ENCODE results near the gene IDUA.
A peak's percentile ranks its signal among the peaks of the same experiment; 100 is the strongest.

The IDUA gene

DNA sequence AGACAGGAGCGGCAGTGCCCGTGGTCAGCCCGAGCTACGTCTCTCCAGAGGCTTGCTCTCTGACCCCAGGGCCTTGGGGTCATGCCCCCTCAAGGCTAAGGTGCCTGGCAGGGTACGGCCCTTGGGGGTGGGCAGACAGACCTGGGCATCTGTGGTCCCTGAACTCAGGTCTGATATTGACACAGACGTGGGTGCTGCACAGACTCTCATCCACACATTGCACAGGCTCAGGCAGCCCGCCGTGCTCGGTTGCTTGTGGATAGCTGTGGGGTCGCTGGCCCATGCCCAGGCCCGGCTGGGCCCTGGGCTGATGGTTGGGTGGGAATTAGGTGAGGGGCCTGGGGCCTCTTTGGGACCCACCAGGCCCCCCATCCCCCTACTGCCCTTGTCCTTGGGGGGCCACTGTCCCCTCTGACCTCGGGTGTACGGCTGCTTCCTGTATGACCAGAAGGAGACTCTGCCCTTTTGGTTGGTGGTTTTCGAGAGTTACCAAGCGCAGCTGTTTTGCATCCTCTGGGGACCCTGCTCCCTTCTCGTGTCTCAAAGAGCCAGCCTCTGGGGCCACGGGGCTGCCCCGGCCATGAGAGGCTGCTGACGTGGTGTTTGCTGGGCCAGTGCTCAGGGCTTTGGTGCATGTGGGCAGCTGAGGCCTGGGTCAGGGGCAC lies 34.7 kb downstream of the IDUA start:
- DNase-seq (no peak), ATAC-seq (peak; percentile 13)
- H3K4me3 Mint-ChIP-seq, result no peak overlapping the region
- H3K27me3 Mint-ChIP-seq, result no peaks in the 10 kb centered on the region
- H3K9me3 Mint-ChIP-seq, result no peaks in the 10 kb centered on the region
- H3K27ac Mint-ChIP-seq, result no peak overlapping the region
- peaks cover 14% of the 10 kb centered on the region for H3K4me1 Mint-ChIP-seq

DNA sequence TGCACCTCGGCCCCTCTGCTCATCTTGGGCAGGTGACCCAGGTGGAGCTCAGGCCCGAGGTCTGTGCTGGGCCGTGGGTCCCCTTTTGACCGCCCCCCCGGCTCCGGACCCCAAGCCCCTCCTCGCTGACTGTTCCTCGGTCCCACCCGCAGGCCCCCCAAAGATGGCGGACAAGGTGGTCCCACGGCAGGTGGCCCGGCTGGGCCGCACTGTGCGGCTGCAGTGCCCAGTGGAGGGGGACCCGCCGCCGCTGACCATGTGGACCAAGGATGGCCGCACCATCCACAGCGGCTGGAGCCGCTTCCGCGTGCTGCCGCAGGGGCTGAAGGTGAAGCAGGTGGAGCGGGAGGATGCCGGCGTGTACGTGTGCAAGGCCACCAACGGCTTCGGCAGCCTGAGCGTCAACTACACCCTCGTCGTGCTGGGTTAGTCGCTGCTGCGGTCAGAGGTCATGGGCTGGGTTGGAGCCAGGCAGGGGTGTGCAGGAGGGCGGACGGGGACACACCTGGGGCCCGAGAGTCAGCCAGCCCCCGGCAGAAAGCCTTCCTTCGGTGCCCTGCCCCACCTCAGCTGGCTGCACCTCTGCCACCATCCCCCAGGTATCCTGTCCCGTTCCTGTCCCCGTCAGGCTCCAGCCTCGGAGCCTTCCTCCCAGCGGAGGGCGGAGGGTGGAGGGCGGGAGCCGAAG lies 35.4 kb downstream of the IDUA start:
- Mint-ChIP-seq H3K27me3 (no peaks in the 10 kb centered on the region), H3K9me3 (no peaks in the 10 kb centered on the region), H3K4me3 (no peak overlapping the region), H3K27ac (no peak overlapping the region), H3K4me1 (peaks cover 14% of the 10 kb centered on the region)
- ATAC-seq (no peak), DNase-seq (no peak)

DNA sequence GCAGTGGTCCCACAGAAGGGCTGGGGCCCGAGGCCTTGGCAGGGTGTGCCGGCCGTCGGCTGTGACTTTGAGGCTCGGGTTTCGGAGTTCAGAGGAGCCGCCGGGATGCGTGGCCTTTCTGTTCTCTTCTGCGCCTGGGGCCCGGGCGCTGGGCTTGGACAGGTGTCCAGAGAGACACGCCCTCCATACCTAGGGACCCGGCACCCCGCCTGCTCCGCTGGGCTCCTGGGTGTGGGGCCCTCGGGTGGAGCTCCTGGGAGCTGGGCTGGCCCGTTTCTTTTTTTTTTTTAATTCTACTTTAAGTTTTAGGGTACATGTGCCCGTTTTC lies 35.9 kb downstream of the IDUA start:
- H3K4me1 Mint-ChIP-seq, result peaks cover 10% of the 10 kb centered on the region
- ATAC-seq (no peak), DNase-seq (no peak)
- H3K4me3 Mint-ChIP-seq, result no peak overlapping the region
- H3K9me3 Mint-ChIP-seq, result no peaks in the 10 kb centered on the region
- no peaks in the 10 kb centered on the region for H3K27me3 Mint-ChIP-seq
- H3K27ac Mint-ChIP-seq, result no peak overlapping the region

DNA sequence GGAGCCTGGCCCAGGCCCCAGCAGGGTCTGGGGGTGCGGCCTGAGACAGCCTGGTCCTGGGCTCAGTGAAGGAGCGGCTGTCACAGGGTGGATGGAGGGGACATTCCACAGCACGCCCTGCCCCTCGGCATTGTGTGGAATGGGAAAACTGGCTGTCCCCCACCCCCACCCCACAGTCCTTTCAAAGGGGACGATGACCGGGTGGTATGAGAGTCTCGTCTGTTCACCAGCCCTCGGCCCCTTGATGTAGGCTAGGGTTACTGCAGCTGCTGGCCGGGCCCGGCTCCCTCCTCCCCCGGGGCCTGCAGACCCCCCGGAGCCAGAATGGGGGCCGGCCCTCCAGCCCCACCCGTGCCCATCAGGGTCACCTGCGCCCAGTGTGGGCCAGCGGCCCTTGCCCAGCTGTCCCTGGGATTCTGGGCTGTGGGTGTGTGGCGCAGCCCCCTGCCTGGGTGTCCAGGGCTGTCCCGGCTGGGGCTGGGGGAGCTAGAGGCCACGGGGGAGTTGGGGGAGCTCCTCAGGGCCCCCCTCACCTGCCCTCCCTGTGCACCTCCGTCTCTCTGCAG lies 36.3 kb downstream of the IDUA start:
- no peak for DNase-seq
- peaks cover 8% of the 10 kb centered on the region for H3K4me1 Mint-ChIP-seq
- no peaks in the 10 kb centered on the region for H3K9me3 Mint-ChIP-seq
- H3K4me3 Mint-ChIP-seq, result no peak overlapping the region
- no peak for ATAC-seq
- H3K27me3 Mint-ChIP-seq, result no peaks in the 10 kb centered on the region
- no peak overlapping the region for H3K27ac Mint-ChIP-seq

DNA sequence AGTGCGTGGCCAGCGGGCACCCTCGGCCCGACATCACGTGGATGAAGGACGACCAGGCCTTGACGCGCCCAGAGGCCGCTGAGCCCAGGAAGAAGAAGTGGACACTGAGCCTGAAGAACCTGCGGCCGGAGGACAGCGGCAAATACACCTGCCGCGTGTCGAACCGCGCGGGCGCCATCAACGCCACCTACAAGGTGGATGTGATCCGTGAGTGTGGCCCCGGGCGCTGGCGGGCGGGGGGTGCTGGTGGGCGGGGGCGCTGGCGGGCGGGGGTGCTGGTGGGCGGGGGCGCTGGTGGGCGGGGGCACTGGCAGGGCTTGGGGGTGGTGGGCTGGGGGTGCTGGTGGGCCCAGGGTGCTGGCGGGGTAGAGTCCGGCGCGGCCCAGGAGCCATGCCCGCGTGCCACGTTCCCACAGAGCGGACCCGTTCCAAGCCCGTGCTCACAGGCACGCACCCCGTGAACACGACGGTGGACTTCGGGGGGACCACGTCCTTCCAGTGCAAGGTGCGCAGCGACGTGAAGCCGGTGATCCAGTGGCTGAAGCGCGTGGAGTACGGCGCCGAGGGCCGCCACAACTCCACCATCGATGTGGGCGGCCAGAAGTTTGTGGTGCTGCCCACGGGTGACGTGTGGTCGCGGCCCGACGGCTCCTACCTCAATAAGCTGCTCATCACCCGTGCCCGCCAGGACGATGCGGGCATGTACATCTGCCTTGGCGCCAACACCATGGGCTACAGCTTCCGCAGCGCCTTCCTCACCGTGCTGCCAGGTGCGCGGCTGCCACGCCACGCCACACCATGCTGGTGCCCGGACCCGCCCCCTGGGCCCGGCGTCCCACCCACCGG lies 37.3 kb downstream of the IDUA start:
- H3K9me3 Mint-ChIP-seq, result no peaks in the 10 kb centered on the region
- H3K4me3 Mint-ChIP-seq, result no peak overlapping the region
- no peak overlapping the region for H3K27ac Mint-ChIP-seq
- DNase-seq, result no peak
- ATAC-seq, result peak; percentile 7
- H3K4me1 Mint-ChIP-seq, result peaks cover 8% of the 10 kb centered on the region
- H3K27me3 Mint-ChIP-seq, result no peaks in the 10 kb centered on the region

DNA sequence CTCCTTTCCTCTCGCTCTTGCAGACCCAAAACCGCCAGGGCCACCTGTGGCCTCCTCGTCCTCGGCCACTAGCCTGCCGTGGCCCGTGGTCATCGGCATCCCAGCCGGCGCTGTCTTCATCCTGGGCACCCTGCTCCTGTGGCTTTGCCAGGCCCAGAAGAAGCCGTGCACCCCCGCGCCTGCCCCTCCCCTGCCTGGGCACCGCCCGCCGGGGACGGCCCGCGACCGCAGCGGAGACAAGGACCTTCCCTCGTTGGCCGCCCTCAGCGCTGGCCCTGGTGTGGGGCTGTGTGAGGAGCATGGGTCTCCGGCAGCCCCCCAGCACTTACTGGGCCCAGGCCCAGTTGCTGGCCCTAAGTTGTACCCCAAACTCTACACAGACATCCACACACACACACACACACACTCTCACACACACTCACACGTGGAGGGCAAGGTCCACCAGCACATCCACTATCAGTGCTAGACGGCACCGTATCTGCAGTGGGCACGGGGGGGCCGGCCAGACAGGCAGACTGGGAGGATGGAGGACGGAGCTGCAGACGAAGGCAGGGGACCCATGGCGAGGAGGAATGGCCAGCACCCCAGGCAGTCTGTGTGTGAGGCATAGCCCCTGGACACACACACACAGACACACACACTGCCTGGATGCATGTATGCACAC lies 38.2 kb downstream of the IDUA start:
- no peak for DNase-seq
- peak overlapping the region in 1 of 2 donors; percentile 34 for H3K27ac Mint-ChIP-seq
- H3K4me3 Mint-ChIP-seq, result no peak overlapping the region
- no peak for ATAC-seq
- no peaks in the 10 kb centered on the region for H3K27me3 Mint-ChIP-seq
- H3K9me3 Mint-ChIP-seq, result no peaks in the 10 kb centered on the region
- H3K4me1 Mint-ChIP-seq, result peaks cover 8% of the 10 kb centered on the region

DNA sequence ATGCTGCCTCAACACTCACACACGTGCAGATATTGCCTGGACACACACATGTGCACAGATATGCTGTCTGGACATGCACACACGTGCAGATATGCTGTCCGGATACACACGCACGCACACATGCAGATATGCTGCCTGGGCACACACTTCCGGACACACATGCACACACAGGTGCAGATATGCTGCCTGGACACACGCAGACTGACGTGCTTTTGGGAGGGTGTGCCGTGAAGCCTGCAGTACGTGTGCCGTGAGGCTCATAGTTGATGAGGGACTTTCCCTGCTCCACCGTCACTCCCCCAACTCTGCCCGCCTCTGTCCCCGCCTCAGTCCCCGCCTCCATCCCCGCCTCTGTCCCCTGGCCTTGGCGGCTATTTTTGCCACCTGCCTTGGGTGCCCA lies 39.3 kb downstream of the IDUA start:
- ATAC-seq (peak; percentile 31), DNase-seq (no peak)
- Mint-ChIP-seq H3K4me1 (peaks cover 8% of the 10 kb centered on the region), H3K9me3 (no peaks in the 10 kb centered on the region), H3K27me3 (no peaks in the 10 kb centered on the region), H3K4me3 (no peak overlapping the region), H3K27ac (no peak overlapping the region)

DNA sequence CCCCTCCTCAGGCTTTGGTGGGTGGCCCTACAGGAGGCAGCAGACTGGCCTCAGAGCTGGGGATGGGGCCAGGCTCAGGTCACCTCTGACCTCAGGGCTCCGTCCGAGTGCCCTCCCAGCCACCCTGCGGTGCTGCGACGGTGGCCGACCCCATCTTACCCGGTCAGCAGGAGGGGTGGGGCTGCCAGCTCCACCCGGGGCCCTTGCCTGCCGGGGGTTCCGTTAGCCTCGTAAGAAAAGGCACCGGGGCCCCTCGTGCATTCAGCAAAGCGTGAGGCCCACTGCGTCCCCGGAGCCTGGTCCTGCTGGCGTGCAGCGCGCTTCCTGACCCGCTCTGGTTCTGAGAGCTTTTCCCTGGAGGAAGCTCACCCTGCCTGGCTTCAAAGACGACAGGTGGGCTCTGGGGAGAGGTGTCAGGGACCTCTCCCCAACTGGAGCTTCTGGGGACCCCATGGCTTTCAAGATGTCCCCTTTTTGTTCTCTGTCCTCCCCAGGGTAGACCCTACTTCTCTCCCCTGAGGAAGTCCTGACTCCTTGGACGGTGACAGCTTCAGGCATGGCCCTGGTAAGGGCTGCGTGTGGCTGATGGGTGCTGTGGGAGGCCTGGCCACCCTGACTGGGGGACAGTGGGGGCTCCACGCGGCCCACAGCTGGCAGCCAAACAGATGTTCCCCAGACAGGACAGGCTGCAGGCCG lies 40.5 kb downstream of the IDUA start:
- H3K9me3 Mint-ChIP-seq, result no peaks in the 10 kb centered on the region

DNA sequence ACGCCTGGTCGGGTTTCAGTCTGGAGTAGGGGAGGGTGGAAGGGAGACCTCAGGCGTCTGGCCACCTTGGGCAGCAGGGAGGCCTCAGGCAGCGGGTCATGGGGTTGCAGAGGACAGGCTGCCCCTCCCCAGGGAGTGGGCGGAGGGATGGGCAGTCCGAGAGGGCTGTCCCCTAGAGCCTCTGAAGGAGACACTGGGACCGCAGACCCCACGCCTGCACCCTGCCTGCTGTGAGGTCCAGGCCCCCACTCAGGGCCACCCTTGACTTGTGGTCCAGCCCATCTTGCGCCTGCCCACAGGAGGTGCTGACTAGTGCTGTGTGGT lies 41.0 kb downstream of the IDUA start:
- no peaks in the 10 kb centered on the region for H3K9me3 Mint-ChIP-seq
- ATAC-seq (no peak), DNase-seq (no peak)
- H3K27ac Mint-ChIP-seq, result no peak overlapping the region
- H3K27me3 Mint-ChIP-seq, result peaks cover 8% of the 10 kb centered on the region
- no peak overlapping the region for H3K4me3 Mint-ChIP-seq
- H3K4me1 Mint-ChIP-seq, result peaks cover 8% of the 10 kb centered on the region

More for the DNA sequence above, 40.5 kb downstream of the IDUA start:
- ATAC-seq, result no peak
- Mint-ChIP-seq H3K4me3 (no peak overlapping the region), H3K27ac (no peak overlapping the region), H3K4me1 (peaks cover 8% of the 10 kb centered on the region), H3K27me3 (peaks cover 4% of the 10 kb centered on the region)
- no peak for DNase-seq

DNA sequence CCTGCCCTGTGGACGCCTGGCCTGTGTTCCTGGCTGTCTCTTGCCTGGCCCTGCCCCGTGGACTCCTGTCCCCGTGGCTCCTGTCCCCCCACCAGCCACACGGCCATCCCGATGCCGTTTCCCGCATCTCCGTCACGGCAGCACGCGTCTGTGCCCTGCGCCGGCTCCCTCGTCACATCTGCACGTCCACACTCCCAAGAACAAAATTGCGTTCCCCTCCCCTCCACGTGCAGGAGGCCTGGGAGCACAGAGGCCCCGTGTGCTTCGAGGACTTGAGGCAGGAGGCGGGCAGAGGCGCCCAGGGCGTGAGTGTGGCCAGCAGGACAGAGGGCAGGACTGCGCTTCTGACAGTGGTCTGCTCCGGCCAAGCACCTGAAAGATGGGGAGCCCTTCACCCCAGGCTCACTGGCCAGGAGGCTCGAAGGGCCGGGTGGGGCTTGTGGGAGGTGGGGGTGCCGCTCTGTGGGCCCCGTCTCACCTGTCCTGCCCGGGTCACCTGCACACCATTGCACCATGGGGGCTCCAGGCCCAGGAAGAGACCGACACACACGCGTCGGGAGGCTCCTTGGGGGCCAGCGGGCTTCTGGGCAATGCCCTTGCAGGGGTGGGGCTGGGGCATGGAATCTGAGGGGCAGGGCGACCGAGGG lies 41.9 kb downstream of the IDUA start:
- peaks cover 8% of the 10 kb centered on the region for H3K27me3 Mint-ChIP-seq
- no peaks in the 10 kb centered on the region for H3K9me3 Mint-ChIP-seq
- H3K27ac Mint-ChIP-seq, result no peak overlapping the region
- ATAC-seq (no peak), DNase-seq (no peak)
- no peak overlapping the region for H3K4me3 Mint-ChIP-seq
- H3K4me1 Mint-ChIP-seq, result peaks cover 8% of the 10 kb centered on the region

DNA sequence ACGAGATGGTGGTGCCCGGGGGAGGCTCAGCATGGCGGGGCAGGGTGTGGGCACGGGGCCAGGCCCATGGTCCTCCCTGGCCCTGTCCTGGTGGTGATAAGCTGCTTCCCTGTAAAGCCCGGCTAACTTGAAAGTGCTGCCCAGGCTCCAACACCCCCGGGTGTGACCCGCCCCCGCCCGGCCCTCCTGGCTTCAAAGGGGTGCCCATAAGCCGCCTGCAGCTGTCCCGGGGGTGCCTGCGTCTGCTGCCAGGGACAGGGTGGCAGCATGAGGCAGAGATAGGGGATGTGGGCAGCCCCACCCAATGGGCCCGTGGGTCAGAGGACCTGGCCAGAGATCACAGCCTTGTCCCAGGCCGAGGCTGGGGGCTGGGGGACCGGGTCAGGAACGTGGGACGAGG lies 42.7 kb downstream of the IDUA start:
- DNase-seq, result no peak
- ATAC-seq, result peak; percentile 20
- Mint-ChIP-seq H3K27me3 (peaks cover 8% of the 10 kb centered on the region), H3K4me1 (peaks cover 8% of the 10 kb centered on the region), H3K27ac (no peak overlapping the region), H3K4me3 (no peak overlapping the region), H3K9me3 (no peaks in the 10 kb centered on the region)

DNA sequence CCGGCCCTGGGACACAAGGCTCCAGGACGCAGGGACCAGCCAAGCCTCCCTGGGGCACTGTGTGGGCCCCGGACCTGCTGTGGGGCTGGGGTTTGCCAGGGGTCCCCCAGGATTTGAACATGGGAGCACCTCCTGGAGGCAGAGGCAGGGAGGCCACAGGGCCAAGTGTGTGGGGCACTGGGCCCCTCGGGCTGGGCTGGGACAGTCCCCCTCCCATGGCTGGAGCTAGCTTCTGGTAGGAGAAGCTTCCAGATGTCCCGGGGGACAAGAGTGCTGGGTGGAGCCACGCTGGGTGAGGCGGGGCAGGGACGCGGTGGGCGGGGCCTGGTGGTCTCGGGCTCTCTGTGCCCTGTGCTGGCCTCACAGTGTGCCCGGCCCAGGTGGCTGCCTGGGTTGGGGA lies 43.2 kb downstream of the IDUA start:
- Mint-ChIP-seq H3K9me3 (no peaks in the 10 kb centered on the region), H3K27me3 (peaks cover 8% of the 10 kb centered on the region), H3K27ac (no peak overlapping the region), H3K4me3 (no peak overlapping the region), H3K4me1 (peaks cover 8% of the 10 kb centered on the region)
- ATAC-seq, result peak; percentile 5
- no peak for DNase-seq

DNA sequence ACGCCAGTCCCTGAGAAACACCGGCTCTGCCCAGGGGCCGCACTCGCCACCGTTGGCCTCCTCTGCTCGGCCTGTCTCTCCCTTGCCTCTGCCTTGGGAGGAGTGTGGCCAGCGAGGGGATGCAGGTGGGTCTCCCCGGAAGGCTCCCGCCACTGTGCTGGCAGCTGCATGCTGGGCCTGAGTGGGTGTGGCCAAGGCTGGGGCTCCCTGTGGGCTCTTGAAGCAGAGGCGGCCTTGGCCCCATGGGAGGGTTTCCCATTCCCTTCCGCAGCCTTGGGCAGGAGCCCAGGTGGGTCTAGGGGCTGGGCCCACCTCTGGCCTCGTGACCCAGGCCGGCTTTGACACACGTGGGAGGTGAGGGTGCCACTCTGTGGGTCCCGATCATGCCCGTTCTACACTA lies 43.7 kb downstream of the IDUA start:
- ATAC-seq, result no peak
- Mint-ChIP-seq H3K9me3 (no peaks in the 10 kb centered on the region), H3K27ac (peak overlapping the region in 1 of 2 donors; percentile 34), H3K4me1 (peaks cover 8% of the 10 kb centered on the region), H3K4me3 (no peak overlapping the region), H3K27me3 (peaks cover 8% of the 10 kb centered on the region)
- DNase-seq, result no peak

DNA sequence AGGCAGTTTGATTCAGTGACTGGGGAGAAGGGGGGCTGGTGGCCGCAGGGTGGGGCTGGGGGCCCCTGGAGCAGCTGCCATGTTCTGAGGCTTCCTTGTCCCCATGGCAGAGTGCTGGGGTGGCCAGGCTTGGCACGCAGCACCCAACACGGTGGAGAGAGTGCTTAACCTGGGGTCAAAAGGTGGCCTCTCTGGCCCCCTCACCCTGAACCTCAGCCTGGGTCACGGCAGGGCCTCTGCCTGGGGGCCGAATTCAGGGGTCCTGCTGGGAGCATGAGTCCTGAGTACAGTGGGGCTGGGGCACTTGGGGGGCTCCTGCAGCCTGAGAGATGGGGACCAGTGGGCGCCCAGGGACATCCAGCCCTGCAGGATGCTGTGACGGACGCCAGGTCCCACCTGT lies 44.5 kb downstream of the IDUA start:
- no peak overlapping the region for H3K27ac Mint-ChIP-seq

More for the DNA sequence above, 44.5 kb downstream of the IDUA start:
- no peak for DNase-seq
- Mint-ChIP-seq H3K27me3 (peaks cover 8% of the 10 kb centered on the region), H3K9me3 (no peaks in the 10 kb centered on the region), H3K4me1 (peaks cover 2% of the 10 kb centered on the region), H3K4me3 (no peak overlapping the region)
- no peak for ATAC-seq
